MG63 (cell line): ENCODE results near the gene SLC1A7. TPM values are rescaled to one million over a fixed set of nuclear protein-coding genes. Genes with fewer than 3 reads are reported as not detected.
A peak's percentile ranks its signal among the peaks of the same experiment; 100 is the strongest.
"Not testable (repeated sequence)": the region's sequence is repeated elsewhere in the genome, so short reads cannot be mapped to it uniquely, and the experiment has no call there.

Experiments used
- DNase-seq: peaks from one replicate; pipeline ENCODE4 v3.0.0-alpha.2; 2020
- H3K27me3 ChIP-seq: fragments of 250-450 bp; sonication (Bioruptor Pico); 2 replicates; pipeline ENCODE4 v1.5.1; 2020; ENCODE audit warnings: mild to moderate bottlenecking, moderate library complexity
- H3K36me3 ChIP-seq: fragments of 250-450 bp; sonication (Bioruptor Pico); 2 replicates; pipeline ENCODE4 v1.5.1; 2020; ENCODE audit warnings: mild to moderate bottlenecking, moderate library complexity
- H3K4me3 ChIP-seq: fragments of 250-450 bp; sonication (Bioruptor Pico); 2 replicates; pipeline ENCODE4 v1.5.1; 2020; ENCODE audit warnings: mild to moderate bottlenecking, moderate library complexity
- H3K9me3 ChIP-seq: fragments of 250-450 bp; sonication (Bioruptor Pico); 2 replicates; pipeline ENCODE4 v1.5.1; 2020; ENCODE audit warnings: mild to moderate bottlenecking, moderate library complexity
- total RNA-seq: library from RNA; depleted of rRNA; stranded (reverse); fragments of >200 nt; shearing (Covaris generic); gene quantifications from 2 replicates; pipeline ENCODE4 v1.2.3, GENCODE V29; 2014; ENCODE audit warnings: low replicate concordance; rRNA removed

Gene SLC1A7
- total RNA-seq: not detected in 2 replicates

GRCh38 chr1:53142226-53142853 lies at the start of gene SLC1A7:
TSS of gene SLC1A7 (minus strand) at chr1:53142638. CDS start at chr1:53142449, 189 bp downstream.
- DNase-seq: no peak
- Histone ChIP-seq H3K4me3 (no peak within 1 kb of the TSS), H3K9me3 (peaks cover 10% of the 10 kb centered on the region), H3K36me3 (no peaks in the 10 kb centered on the region), H3K27me3 (no peaks in the 10 kb centered on the region)

- H3K36me3 ChIP-seq: no peaks in the 10 kb centered on the region
- no peaks in the 10 kb centered on the region for H3K27me3 ChIP-seq
- no peak overlapping the region for H3K4me3 ChIP-seq
- no peak for DNase-seq
- no peaks in the 10 kb centered on the region for H3K9me3 ChIP-seq
These were observed 47.8 kb upstream of the SLC1A7 start for GRCh38 chr1:53190210-53190611.

- no peak for DNase-seq
- H3K36me3 ChIP-seq: no peaks in the 10 kb centered on the region
- H3K9me3 ChIP-seq: no peaks in the 10 kb centered on the region
- H3K27me3 ChIP-seq: no peaks in the 10 kb centered on the region
- no peak overlapping the region for H3K4me3 ChIP-seq
These were observed 46.6 kb upstream of the SLC1A7 start for GRCh38 chr1:53189061-53189460.

GRCh38 chr1:53188099-53188498 lies 45.7 kb upstream of the SLC1A7 start:
- DNase-seq: no peak
- Histone ChIP-seq H3K27me3 (no peaks in the 10 kb centered on the region), H3K36me3 (no peaks in the 10 kb centered on the region), H3K9me3 (no peaks in the 10 kb centered on the region), H3K4me3 (no peak overlapping the region)

GRCh38 chr1:53187401-53187800 lies 45.0 kb upstream of the SLC1A7 start:
- peak; percentile 37 for DNase-seq
- Histone ChIP-seq H3K4me3 (no peak overlapping the region), H3K27me3 (no peaks in the 10 kb centered on the region), H3K9me3 (no peaks in the 10 kb centered on the region), H3K36me3 (no peaks in the 10 kb centered on the region)

GRCh38 chr1:53186533-53186932 lies 44.1 kb upstream of the SLC1A7 start:
- no peak for DNase-seq
- no peaks in the 10 kb centered on the region for H3K27me3 ChIP-seq
- no peak overlapping the region for H3K4me3 ChIP-seq
- no peaks in the 10 kb centered on the region for H3K36me3 ChIP-seq
- no peaks in the 10 kb centered on the region for H3K9me3 ChIP-seq

GRCh38 chr1:53185955-53186297 lies 43.5 kb upstream of the SLC1A7 start:
- H3K27me3 ChIP-seq, H3K36me3 ChIP-seq, H3K9me3 ChIP-seq, DNase-seq, H3K4me3 ChIP-seq: not testable (repeated sequence)

GRCh38 chr1:53183095-53183990 lies 40.9 kb upstream of the SLC1A7 start:
- Histone ChIP-seq H3K4me3 (no peak overlapping the region), H3K9me3 (no peaks in the 10 kb centered on the region), H3K36me3 (no peaks in the 10 kb centered on the region), H3K27me3 (no peaks in the 10 kb centered on the region)
- no peak for DNase-seq

- no peaks in the 10 kb centered on the region for H3K36me3 ChIP-seq
- no peak overlapping the region for H3K4me3 ChIP-seq
- DNase-seq: no peak
- H3K27me3 ChIP-seq: no peaks in the 10 kb centered on the region
- no peaks in the 10 kb centered on the region for H3K9me3 ChIP-seq
These were observed 40.3 kb upstream of the SLC1A7 start for GRCh38 chr1:53182716-53183094.

GRCh38 chr1:53182111-53182593 lies 39.7 kb upstream of the SLC1A7 start:
- peak; percentile 61 for DNase-seq
- Histone ChIP-seq H3K9me3 (no peaks in the 10 kb centered on the region), H3K27me3 (no peaks in the 10 kb centered on the region), H3K4me3 (no peak overlapping the region), H3K36me3 (no peaks in the 10 kb centered on the region)

GRCh38 chr1:53180951-53181350 lies 38.5 kb upstream of the SLC1A7 start:
- H3K9me3 ChIP-seq: no peaks in the 10 kb centered on the region
- no peak overlapping the region for H3K4me3 ChIP-seq
- no peaks in the 10 kb centered on the region for H3K27me3 ChIP-seq
- no peaks in the 10 kb centered on the region for H3K36me3 ChIP-seq
- DNase-seq: no peak

GRCh38 chr1:53180226-53180625 lies 37.8 kb upstream of the SLC1A7 start:
- Histone ChIP-seq H3K4me3 (no peak overlapping the region), H3K27me3 (no peaks in the 10 kb centered on the region), H3K9me3 (no peaks in the 10 kb centered on the region), H3K36me3 (no peaks in the 10 kb centered on the region)
- DNase-seq: no peak

- peak; percentile 66 for DNase-seq
- no peak overlapping the region for H3K4me3 ChIP-seq
- no peaks in the 10 kb centered on the region for H3K36me3 ChIP-seq
- H3K27me3 ChIP-seq: no peaks in the 10 kb centered on the region
- H3K9me3 ChIP-seq: no peaks in the 10 kb centered on the region
These were observed 34.2 kb upstream of the SLC1A7 start for GRCh38 chr1:53176452-53177208.

- H3K36me3 ChIP-seq: no peaks in the 10 kb centered on the region
- DNase-seq: peak; percentile 43
- no peaks in the 10 kb centered on the region for H3K27me3 ChIP-seq
- H3K9me3 ChIP-seq: no peaks in the 10 kb centered on the region
- no peak overlapping the region for H3K4me3 ChIP-seq
These were observed 32.8 kb upstream of the SLC1A7 start for GRCh38 chr1:53174971-53175913.

GRCh38 chr1:53172426-53173128 lies 30.1 kb upstream of the SLC1A7 start:
- no peaks in the 10 kb centered on the region for H3K27me3 ChIP-seq

GRCh38 chr1:53166912-53167311 lies 24.5 kb upstream of the SLC1A7 start:
- no peaks in the 10 kb centered on the region for H3K27me3 ChIP-seq
- H3K4me3 ChIP-seq: no peak overlapping the region
- no peaks in the 10 kb centered on the region for H3K36me3 ChIP-seq
- no peak for DNase-seq
- H3K9me3 ChIP-seq: no peaks in the 10 kb centered on the region

More at GRCh38 chr1:53172426-53173128, 30.1 kb upstream of the SLC1A7 start:
- no peaks in the 10 kb centered on the region for H3K36me3 ChIP-seq
- H3K4me3 ChIP-seq: no peak overlapping the region
- DNase-seq: no peak
- no peaks in the 10 kb centered on the region for H3K9me3 ChIP-seq
